HG03378 (cell line): ENCODE measurements around the gene PPM1L.

Experiments
- ATAC-seq: cut with Tn5 transposase; IDR thresholded peaks from one replicate; pipeline ENCODE4 v1.9.1; 2021; ENCODE audit warnings: mild to moderate bottlenecking, moderate library complexity; ENCODE audit not compliant: unreplicated experiment

PPM1L gene

DNA sequence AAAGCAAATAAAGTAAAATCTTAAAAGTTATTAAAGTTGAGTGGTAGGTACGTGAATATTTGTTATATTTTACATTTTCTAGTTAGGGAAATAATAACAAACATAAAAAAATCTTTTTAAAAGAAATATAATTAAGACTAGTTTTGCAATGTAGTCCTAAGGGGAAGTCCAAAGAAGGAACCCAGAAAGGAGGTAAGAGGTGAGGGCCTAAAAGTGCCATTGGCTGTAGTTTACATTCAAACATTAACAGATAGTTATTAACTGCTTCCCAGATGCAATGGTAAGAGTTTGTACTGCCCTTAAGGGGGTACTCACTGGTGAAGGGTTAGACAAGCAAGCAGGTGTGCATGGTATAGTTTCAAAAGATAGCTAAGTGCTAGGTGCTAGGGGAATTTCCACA, 269.9 kb downstream of the PPM1L start:
- no peak for ATAC-seq

DNA sequence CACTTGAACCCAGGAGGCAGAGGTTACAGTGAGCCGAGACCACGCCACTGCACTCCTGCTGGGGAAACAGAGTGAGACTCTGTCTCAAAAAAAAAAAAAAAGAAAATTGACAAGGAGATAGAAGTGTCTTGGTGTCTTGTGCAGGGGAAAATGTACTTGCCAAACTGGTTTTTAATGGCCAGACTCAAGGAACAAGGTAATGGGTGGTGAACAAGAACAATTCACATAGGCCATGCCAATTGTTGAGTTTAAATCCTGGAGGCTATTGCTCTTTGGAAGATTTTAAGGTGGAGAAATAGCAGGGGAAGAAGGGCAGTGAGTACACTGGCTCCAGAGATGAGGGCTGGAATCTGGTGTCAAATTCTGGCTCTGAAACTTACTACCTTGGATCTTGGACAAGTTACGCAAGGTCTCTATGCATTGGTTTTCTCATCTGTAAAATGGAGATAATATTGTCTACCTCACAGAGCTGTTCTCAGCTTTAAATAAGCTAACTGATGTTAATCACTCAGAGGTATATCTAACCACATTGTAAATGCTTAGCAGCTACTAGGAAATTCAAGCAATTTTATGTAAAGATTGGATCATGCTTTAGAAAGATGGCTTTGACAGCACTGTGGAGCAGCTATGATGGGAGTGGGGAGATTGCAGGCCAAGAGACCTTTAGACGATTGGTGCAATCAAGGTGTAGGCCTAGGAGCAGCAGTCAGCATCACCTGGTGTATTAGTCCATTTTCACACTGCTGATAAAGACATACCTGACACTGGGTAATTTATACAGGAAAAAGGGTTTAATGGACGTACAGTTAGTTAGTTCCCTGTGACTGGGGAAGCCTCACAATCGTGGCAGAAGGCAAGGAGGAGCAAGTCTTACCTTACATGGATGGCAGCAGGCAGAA, 270.8 kb downstream of the PPM1L start:
- no peak for ATAC-seq

DNA sequence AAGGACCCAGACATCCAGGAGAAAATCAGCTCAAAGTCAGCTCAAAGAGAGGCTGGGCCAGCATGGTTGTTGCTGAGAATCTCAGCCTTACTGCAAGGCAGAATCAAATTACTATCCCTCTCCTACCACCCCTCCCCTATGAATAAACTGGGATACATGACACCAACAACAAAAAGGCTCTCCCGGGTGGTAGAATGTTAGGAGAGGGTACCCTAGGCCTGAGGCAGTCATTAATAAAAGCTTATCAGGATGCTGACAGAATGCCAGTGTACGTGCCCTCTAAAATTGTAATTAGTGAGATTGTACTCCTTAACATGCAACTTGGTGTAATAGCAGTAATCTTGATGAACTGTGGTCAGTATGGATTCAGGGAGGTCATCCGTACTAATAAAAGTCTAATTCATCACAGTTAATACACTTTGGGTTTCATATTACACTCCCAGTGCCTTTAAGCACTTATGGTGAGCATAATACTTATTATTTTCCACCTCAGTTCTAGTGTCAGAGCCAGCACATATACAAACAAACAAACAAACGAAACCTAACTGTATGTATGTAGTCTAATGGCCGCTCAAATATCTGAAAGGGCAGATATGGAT, 272.6 kb downstream of the PPM1L start:
- ATAC-seq: no peak

DNA sequence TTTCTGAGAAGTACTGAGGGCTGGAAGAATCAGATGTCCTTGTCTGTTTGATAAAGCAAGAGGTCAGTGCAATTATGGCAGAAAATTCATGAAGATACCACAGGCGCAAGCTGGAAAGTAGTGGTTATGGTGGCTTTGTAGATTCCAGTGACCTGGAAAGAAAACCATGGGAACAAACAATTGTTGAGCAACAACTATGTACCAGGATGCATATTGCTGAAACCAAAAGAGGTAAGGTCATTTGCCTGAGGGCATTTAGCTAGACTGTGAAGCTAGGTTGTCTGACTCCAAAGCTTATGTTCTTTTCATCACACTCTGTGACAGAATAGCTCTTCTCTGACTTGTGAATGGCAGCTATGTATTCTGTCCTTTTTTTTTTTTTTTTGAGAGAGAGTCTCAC, 275.1 kb downstream of the PPM1L start:
- no peak for ATAC-seq

DNA sequence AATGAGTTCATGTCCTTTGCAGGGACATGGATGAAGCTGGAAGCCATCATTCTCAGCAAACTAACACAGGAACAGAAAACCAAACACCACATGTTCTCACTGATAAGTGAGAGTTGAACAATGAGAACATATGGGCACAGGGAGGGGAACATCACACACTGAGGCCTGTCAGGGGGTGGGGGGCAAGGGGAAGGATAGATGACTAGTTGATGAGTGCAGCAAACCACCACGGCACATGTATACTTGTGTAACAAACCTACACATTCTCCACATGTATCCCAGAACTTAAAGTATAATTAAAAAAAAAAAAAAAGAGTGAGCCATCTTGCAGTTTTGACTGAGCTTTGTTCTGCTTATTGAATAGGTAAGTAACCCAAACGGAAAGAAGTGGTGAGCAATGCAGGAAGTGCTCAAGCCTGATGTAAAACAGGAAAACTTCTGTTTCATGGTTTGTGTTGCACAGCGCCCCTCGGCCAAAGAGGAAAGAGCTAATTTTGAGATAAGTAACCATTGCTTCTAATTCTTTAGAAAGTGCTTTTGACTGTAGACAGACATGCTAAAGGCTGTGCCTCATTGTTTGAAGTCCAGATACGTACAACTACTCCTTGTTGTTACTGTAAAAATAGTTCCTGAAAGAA, 279.0 kb downstream of the PPM1L start:
- ATAC-seq: peak; percentile 94

DNA sequence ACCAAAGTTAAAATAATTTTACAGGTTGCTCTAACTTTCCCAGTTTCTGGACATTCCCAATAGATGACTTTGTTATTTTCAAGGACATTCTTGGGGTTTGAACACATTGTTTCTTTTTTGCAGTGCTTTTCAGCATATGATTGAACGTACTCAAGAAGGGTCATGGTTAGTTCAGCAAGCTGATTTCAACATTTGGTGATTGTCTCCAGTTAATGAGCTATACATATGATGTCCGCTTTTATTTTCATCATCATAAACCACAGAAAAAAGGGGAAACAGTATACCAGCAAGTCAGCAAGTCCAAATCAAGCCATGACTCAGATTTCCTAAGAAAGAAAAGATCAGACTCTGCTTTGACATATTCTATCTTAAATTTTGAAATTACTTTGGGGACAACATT, 279.7 kb downstream of the PPM1L start:
- ATAC-seq: peak; percentile 41

DNA sequence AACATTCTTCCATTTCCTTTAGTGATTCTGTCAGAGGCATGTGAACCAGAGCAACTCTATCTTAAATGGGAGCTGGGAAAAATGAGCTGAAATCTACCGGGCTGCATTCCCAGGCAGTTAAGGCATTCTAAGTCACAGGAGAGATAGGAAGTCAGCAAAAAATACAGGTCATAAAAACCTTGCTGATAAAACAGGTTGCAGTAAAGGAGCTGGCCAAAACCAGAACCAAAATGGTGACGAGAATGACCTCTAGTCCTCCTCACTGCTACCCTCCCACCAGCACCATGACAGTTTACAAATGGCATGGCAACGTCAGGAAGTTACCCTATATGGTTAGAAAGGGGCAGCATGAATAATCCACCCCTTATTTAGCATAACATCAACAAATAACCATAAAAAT, 282.7 kb downstream of the PPM1L start:
- ATAC-seq: no peak

DNA sequence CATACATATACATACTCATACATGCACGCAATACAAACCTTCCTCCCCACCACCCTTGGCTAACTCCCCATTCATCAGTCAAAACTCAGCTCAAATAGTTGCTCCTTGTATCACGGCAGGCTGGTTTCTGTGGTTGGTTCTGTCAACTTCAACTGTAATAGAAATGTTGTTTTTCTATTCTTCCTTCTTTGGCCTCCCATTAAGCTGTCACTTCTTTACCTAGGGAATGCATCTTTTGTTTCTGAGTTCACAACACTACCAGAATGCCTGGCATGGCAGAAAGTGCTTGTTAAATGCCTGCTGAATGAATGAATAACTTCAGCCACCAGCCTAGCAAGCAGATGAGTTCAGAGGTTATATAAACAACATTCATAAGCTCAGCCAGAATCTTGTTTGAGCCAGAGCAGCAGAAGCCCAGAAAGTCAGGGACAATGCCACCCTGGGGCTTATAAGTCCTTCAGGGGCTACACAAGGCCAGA, 286.0 kb downstream of the PPM1L start:
- peak; percentile 54 for ATAC-seq

DNA sequence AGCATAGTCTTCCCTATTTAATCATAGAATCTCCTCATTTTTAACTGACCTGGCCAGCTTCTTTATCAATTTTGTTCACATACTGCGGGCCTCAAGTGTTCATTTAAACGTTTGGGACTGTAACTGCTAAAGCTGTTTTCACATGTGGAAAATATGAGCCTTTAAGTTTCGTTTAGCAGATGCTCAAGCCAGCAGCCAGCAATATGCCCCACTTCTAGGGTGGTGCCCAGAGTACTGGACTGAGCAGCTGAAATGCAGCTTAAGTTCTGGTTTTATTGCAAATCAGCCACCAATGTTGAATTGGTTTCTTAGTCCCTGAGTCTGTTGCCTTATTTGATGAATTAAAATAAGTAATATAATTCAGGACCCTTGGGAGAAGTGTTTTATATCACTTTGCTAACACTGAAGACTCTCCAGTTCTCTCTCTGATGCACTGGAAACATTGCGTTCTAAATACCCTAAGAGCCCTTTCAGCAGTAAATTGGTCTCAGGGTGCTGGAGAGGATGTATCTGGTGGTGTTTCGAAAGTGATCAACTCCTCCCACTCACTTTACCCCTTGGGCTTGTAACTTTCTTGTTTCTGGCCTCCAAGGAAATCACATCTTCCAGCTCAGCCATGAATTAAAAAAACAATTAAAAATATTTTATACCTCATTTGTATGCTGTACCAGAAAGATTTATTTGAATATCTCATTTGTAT, 287.5 kb downstream of the PPM1L start:
- peak; percentile 95 for ATAC-seq

DNA sequence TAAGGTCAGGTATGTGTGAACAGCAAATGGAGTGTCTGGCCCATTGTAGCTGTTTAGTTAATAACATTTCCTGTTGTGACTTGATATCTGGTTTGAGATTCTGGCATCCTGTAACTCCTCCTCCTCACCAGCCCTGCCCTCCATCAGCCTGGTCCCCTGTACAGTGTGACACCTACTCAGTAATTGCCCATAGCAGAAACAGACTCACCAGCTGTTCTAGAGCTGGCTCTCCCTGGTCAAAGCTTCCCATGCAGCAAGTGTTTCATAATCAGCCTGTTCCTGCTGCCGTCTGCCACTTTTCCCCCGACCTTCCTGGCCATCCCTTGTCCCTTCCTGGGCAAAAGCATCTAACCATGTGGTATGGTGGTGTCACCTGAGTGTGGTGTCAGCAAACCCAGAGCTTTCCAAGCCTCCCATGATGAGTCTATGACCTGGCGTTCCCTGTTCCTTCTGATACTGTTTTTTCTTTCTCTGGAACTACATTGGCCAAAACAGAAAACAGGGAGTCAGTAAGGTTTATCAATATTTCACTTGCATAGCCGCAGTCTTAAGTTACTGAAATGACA, 293.7 kb downstream of the PPM1L start:
- no peak for ATAC-seq

DNA sequence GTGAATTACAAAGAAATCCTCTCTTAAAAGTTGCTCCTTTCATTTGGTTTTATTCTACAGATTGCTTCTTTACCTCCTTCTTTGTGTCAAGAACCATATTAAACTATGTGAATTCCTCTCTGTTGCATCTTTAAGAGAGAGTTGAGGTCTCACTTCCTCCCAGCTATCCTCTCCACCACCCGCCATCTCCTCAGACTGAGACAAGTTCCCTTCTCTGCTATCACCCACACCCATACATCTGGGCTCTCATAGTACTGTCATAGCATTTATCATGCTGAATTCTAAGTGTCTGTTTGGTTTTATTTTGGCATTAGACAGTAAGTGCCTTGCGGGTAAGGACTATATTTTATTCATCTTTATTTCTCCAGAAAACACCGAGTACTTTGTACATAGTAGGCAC, 294.9 kb downstream of the PPM1L start:
- no peak for ATAC-seq

DNA sequence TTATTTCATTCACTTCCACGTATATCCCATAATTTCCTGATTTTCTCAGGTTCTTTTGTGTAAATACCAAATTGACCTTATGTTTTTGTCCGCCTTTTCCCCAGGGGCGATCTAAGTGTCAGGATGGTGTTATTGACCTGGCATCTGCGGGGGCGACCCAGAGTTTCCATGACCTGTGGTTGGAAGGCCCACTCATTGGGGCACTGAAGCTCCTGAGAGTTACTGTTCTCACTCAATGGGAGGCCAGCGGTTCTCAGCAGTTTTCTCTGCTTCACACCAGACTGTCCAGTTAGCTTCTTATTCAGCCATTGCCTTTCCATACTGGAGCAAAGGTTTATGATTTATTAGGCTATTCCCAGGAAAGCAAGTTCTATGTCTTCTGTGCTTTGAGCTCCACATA, 295.8 kb downstream of the PPM1L start:
- ATAC-seq: no peak

DNA sequence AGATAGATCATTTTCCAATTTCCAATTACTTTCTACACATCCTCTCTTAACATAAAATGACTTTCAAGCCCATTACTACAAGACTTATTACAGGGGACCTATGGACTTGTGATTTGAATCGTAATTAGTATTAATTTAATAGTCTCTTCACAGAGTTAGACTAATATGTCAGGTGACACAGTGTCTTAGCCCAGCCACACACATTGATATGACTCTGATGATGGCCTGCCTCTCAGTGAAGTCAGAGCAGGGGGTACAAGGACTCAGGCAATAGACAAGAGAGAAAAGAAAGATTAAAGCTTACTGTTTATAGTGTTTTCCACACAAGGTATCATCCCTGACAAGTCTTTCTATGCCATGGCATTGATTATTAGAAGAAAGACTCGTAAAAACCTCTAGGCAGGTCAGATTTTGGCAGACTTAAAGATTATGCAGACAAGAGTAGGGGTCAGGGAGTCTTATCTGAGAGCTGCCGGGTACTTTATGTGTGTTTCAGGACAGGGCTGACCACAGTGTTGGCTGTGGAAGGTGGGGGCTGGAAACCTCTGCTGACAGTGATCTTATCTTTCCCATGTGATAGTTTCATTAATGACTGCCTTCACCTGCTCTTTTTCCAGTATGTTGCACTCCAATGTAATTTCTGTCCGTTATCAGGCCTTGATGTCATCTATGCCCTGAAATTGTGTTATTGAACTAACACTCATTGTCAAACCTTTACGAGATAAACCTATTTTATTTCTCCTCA, 299.0 kb downstream of the PPM1L start:
- no peak for ATAC-seq

DNA sequence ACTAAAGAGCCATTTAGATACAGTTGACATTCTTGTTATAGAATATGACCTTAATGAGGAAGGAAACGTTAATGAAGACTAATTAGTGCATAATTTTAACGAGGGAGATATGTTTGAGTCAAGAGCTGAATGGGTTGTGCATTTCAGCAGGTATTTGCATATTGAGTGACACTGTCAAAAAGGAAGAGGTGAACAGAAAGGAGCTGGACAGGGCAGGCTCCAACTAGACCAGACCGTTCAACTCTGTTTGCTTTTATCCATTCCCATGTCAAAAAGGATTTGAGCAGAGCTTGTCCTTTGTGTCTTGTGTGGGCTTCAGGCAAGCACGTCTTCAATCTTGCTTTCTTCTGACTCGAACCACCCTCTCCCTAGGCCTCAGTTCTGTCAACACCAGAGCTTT, 308.4 kb downstream of the PPM1L start:
- ATAC-seq: no peak

DNA sequence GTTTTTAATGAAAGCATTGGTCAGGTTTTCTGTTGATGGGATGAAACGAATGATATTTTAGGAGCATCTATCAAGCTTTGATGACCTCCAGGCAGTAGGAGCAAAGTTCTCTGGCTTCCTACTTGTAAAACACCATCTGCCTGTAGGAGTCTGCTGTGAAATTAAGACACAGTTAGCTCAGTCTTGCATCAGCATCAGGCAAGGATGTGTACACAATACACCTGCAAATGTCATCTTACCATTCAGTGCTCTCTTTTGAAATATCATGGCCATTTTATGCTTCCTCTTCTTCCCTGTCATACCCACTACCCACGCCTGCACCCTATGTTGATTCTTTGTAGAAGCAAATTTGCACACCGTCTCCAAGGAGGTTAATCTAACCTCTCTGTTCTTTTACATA, 310.9 kb downstream of the PPM1L start:
- no peak for ATAC-seq

DNA sequence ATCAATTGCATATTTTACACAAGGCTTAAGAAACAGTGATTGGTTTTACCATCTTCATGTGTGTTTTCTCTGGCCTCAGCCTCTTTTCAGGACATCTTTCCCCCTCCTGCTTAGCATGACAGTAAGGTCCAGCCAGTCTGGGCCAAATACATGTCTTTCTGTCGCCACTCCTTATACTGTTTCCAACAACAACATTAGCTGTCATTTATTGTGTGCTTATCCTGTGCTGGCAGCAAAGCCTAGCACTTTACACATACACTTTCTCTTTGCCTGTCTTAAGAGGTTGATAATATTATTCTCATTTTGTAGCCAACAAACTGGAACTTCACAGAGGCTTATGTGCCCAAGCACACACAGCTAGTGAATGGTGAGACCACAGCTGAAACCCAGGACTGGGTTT, 311.3 kb downstream of the PPM1L start:
- no peak for ATAC-seq

DNA sequence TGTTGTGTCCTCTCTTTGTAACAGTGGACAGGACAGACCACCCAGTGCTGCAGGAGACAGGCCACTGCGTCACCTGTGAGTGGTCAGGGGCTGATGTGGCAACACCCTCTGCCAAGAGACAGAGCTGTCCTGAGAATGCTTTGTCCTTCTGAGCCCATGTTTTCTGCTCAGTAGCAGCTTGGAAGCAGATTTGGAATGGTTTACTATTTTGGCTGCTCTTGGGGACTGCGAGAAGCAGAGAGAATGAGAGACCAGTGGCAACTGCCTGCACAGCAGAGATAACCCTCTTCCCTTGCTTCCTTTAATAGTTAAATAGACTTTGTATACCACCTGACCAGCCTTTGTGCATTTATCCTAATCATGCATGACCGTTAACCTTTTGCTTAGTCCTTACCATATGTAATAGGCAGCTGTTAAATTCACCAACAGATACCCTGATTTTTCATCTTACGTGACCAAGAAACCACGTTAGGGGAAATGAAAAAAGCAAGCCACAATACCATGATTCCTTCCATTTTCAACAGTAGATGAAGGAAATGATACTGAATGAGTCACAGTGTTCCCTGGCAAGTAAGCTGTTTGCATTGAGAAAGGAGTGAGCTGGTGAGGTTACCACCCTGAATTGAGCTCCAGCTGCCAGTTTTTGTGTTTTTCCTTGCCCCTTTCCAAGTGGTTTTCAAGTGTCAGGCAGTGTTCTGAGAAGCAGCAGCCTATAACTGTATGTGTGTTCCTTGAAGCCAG, 313.6 kb downstream of the PPM1L start:
- peak; percentile 99 for ATAC-seq

DNA sequence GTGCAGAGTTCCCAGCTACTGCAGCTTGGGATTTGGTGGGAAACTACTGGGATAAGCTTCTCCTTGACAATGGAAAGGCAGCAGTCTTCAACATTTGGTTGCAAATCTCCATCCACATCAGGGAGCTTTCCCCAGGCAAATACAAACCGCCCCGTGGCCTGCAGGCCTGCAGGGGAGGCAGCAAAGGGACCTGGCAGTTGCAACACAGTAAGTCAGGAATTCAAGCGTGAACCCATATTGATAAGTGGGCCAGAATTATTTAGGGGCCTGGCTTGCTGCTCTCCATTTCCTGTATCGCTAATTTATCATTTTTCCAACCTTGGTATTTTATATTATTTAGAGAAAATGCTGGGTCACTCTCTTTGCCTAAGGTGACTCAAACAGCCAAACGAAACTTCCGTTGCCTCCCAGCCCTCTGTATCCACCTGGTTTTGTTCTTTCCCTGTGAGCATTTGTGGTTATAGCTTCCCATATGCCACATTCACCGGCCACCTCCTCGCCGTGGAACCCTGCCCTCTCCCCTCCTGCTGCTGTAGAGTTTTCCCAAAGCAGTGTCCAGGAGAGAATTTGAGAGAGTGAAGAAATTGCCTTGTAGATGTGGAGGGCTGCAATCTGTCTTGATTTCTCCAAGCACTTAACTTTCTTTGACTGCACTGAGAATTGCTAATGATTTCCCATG, 314.4 kb downstream of the PPM1L start:
- no peak for ATAC-seq
